NCI-H146 treated with DMSO at 0.1 percent for 48 hours (cell line): ENCODE data around the gene SLC38A1.

ENCODE experiments used
- DNase-seq: peaks from one replicate; lab custom pipeline; 2025; ENCODE audit not compliant: unreplicated experiment; lab: John Stamatoyannopoulos, UW

Gene SLC38A1

GRCh38 chr12:46234000-46234399, 34.8 kb downstream of the SLC38A1 start:
- no peak for DNase-seq

DNA sequence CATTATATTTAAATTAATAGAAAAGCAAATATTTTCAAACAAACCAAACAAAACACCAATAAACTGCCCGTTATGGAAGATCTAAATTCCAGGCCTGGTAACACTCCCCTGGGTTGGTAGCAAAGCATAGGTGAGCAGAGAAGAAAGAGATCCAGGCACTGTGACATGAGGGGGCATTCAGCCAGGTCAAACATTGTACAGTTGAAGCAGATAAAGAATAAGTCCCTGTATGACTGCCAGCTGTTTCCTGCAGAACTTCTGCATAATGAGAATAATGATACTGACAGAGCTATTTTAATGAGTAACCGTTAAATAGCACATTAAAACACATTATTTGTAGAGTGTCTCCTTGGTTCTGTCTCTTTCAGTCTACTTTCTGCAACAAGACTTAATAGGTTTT, 35.4 kb downstream of the SLC38A1 start:
- peak; percentile 12 for DNase-seq

GRCh38 chr12:46230983-46231382, 37.9 kb downstream of the SLC38A1 start:
- no peak for DNase-seq

- DNase-seq = no peak
Observed at GRCh38 chr12:46230306-46230705, 38.5 kb downstream of the SLC38A1 start.

DNA sequence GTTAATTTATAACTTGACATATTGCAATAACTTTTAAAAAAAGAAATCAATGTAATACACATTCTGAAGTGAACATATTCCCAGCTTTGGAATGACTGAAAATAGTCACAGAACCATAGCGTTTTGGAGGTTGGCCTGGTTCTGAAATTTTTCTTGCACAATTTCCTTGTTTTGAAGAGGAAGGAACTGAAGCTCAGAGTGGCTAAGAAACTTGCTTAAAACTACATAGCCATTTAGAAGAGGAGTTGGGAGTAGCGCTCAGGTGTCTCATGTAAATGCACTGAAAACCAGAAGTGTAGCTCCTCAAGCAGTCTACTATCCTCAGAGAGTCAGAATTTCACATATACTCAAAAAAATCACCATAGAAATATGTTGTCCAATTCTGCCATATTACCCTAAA, 41.2 kb downstream of the SLC38A1 start:
- no peak for DNase-seq

DNA sequence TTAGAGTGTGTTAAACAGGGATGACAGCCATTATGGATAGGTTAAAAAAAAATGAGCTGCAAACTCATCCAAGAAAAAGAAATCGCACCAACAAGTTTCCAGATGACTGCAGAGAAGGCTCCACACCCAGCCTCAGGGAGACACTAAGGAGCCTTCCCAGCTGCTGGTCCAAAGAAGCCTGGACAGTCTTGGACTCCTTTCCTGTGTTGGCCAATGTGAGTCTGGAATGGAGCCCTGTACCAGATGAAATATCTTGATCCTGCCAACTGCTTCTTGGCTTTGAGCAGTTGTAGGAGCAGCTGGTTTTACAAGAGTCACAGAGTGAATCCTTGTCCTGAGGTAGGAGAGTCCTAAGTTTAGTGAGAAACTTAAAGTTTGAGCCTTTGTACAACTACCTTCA, 44.5 kb downstream of the SLC38A1 start:
- no peak for DNase-seq

GRCh38 chr12:46223047-46223446, 45.8 kb downstream of the SLC38A1 start:
- DNase-seq = no peak

- no peak for DNase-seq
Observed at GRCh38 chr12:46222636-46223035, 46.2 kb downstream of the SLC38A1 start.

DNA sequence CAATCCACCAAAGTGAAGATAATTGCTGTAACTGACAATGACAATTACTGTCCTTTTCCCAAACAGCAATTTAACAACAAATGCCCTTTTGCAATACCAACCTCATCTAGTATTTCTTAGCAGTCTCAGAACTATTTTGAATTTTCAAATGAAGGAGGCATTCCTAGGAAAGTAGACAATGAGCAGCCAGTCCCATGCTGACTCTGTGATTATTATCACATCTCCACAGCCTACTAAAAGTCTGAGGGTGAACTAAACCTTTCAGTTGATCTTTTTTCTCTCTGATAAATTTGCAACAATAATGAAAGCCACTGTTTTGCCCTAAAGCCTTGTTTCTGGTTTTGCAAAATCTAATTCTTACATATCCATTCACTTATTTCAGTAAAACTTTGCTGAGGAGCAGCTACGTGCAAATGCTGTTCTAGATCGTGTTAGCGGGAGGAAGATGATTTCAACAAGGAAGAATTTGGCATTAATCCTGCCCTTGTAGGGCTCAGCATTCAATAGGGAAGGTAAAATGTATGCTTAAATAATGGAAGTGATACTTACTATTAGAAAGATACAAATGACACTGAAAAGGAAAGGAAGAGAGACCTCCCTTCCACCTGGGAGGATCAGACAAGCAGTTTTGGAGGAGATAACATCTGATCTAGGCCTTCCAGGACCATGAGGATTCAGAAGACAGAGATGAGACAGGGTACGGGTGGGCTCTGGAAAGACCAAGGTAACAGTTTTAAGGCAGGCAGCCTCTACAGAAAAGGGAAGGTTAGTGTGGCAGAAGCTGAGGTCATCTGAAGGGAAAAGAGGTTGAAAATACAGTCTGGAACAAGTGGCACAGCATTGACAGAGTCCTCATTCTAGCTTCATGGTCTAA, 47.4 kb downstream of the SLC38A1 start:
- DNase-seq = no peak

DNA sequence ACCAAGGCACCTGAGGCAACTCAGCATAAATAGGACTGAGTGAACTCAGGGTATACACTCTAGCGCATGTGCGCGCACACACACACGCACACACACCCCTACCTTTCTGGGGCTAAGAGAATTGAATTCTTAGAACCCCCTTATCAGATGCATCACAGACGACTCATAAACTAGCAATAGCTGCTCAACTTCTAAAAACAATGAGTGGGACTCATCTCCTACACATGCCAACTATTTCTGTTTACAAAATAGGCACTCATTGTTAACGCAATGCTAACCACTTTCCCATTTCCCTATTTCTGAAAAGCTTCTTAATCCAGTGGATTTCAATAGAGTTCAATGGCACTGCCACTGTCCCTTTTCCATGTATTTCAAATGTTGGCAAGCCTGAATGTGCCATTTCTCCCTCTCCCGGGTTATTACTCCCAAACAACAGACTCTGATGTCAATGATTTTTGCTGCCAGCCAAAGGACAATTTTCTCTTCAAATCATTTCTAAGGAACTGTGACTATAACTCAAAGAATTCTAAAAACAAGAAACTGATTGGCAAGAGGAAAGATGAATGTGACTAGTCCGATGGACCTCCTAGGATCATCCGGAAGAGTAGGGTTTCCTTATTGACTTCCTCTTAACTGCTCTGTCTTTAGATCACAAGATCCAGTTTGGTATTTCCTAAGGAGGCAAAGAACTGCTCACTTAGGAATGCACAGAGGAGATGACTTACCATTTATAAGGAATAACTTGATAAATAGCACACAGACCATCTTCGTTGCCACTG, 48.8 kb downstream of the SLC38A1 start:
- DNase-seq = no peak

DNA sequence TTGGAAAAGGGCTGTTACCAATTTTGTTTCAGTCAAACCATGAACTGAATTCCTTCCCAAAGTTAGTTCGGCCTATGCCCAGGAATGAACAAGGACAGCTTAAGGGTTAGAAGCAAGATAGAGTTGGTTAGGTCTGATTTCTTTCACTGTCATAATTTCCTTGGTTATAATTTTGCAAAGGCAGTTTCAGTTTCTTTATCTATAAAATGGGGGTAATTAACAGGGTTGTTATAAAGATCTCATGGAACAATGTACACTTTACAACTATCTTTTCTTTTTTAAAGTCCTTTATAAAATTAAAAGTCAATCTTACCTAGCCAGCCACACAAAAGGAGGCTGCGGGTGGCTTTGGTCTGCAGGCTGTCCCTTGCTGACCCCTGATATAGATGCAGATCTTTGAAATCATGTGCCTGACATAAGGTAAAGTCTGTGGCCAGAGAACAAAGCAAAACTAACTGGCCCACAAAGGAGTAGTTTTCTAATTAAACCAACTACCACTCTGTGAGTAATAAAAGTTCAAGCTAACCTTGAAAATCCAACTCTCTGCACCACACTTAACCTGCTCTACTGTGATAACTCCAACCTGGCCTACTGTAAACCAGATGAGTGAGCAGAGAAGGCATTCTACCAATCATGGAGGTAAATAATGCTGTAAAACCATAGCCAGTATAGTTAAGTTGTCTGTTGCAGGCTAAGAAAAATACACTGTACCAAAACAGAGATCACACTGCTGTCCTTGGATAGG, 49.5 kb downstream of the SLC38A1 start:
- no peak for DNase-seq

DNA sequence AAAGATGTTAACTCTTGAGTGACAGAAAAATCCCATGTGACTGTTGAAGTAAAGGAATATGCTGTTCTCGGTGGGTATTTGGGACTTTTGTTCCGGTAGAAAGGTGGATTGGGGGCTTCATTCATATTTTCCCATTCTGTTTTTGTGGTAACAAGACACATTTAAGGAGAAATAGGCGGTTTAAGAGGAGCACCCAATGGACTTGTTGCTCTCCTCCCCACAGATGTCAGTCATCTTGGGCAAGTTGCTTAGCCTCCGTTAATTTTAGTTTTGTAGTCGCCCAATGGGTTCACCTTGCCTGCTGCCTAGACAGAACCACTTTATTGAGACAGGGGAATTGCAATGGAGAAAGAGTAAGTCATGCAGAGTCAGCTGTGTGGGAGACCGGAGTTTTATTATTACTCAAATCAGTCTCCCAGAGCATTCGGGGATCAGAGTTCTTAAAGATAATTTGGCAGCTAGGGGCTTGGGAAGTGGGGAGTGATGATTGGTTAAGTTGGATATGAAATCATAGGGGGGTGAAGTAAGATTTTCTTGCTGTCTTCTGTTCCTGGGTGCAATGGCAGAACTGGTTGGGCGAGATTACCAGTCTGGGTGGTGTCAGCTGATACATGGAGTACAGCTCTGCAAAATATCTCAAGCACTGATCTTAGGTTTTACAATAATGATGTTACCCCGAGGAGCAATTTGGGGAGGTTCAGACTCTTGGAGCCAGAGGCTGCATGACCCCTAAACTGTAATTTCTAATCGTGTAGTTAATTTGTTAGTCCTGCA, 50.3 kb downstream of the SLC38A1 start:
- DNase-seq = no peak

- no peak for DNase-seq
Observed at GRCh38 chr12:46217541-46218321, 51.1 kb downstream of the SLC38A1 start.

DNA sequence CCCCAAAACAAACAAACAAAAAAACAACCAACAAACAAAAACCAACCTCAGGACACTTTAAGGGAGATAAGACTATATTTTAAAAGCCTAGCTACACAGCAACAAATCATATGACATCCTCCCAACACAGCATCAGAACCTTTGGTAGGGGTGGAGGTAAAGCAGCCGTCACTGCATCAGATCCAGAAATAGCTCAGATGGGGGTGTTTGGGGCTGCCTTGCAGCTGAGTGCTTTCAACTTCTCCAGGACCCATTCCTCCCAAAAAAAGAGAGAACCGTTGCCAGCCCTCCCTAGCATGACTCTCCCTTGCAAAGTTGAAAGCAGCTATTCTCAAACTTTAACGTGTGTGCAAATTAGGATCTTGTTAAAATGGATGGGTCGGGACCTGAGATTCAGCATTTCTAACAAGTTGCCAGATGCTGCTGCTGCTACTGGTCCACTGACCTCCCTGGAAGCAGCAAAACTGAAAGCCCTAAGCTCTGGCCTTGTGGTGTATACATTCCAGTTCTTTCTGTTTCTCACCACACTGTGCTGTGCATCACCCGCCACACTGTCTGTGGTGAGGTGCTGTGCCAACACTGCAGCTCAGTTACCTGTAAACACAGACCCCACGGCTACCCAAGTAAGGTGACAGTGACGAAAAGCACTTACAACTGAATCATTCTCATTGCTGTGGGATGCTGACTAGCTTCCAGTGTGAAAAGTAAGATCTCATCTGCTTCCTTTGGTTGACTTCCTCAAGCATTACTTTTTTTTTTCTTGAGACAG, 54.0 kb downstream of the SLC38A1 start:
- no peak for DNase-seq

- DNase-seq = peak; percentile 69
Observed at GRCh38 chr12:46212108-46212982, 56.5 kb downstream of the SLC38A1 start.

- no peak for DNase-seq
Observed at GRCh38 chr12:46210873-46211439, 57.9 kb downstream of the SLC38A1 start.

GRCh38 chr12:46209914-46210872, 58.6 kb downstream of the SLC38A1 start:
- peak; percentile 90 for DNase-seq
